DMS153 (cell line): ENCODE data around the gene RAPH1.

Experiments used
- DNase-seq: peaks from one replicate; lab custom pipeline; 2025; lab: John Stamatoyannopoulos, UW

RAPH1 gene

DNA sequence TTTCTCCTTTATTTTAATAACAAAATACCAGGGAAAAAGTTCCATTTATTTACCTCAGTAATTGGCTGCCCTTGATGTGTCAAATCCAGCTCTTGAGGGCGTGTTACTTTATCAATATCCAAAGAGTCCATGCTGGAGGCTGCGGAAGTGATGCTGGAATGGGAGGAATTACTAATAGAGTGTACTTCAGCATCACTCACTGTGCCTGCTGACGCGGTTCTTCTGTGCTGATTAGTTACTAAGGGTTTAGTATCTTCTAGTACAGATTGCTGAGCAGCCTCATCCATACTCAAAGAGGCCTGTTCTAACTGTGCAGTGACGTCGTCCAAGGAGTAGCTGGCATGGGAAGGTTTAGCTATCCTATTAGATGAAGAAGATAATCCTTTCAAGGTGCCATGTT, 45.6 kb downstream of the RAPH1 start:
- no peak for DNase-seq

DNA sequence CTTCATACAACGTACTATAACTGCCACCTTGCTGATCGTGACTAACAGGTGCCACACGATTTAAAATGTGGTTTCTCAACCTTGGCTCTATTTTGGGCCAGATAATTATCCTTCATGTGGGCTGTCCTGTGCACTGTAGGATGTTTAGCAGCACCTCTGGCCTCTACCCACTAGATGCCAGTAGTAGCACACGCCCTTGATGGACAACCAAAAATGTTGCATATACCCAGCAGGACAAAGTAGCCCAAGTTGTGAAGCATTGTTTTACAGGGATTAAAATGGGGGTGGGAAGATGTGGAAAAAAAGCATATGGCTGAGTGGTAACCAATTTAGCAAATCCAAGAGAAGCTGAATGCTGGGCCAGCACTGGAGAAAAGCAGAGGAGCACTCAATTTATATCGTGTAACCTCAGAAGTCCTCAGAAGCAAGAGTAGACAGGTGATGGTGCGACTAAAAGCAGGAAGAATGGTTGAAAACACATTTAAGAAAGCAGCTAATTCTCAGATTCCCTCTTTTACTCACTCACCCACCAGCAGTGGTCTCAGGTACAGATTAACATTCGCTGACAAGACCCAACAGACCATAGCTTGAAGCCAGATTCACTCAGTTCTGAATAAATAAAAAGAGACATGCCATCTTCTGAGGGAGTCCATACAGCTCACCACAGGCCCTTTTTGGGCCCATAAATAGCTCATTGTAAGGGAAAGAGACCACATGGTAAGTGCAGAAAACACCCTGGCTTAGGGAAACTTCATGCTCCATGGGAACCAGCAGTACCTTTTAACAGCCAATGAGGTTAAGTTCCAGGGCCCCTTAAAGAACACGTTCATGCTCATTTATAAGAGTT, 50.6 kb downstream of the RAPH1 start:
- DNase-seq = no peak

DNA sequence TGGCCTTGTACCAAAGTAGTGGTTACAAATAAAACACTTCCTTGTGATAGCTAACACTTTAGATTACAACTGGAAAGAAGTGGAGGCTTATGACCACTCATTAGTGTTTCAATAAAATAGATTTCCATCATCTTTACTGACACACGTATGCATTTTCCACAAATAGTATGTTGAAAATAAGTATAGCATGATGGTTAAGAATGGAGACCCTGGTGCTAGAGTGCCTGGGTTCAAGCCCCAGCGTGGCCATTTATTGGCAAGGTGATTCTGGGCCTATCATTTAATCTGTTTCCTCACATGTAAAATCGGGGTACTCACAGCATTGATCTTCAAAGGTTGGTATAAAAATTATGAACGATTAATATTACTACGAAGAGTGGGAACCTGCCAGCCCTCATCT, 54.5 kb downstream of the RAPH1 start:
- no peak for DNase-seq

DNA sequence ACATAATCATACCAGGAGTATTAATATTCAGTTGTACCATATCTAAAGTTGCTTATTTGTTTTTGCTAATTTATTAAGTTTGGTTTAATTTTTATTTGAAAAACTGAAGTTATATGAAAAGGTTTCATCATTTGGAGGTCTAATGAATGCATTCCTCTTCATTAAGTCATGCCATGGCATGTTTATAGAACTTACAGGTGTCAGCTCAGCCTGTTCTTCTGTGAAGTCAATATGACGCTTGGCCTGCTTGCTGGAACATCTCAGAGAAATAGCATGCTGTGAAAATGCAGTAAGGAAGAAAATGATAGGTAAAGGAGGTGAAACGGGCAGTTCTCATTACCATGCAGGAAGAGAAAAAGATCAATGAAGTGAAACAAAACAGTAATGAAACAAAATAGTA, 58.2 kb downstream of the RAPH1 start:
- DNase-seq = no peak

DNA sequence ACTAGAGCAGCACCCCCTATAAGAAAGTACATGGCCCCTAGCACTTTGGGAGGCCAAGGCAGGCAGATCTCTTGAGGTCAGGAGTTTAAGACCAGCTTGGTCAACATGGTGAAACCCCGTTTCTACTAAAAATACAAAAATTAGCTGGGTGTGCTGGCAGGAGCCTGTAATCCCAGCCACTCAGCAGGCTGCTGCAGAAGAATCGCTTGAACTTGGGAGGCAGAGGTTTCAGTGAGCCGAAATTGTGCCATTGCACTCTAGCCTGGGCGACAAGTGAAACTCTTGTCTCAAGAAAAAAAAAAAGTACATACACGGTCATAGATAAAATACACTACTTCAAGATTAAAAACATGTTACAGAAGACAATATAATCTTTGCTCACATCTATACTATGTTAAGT, 63.8 kb downstream of the RAPH1 start:
- no peak for DNase-seq

DNA sequence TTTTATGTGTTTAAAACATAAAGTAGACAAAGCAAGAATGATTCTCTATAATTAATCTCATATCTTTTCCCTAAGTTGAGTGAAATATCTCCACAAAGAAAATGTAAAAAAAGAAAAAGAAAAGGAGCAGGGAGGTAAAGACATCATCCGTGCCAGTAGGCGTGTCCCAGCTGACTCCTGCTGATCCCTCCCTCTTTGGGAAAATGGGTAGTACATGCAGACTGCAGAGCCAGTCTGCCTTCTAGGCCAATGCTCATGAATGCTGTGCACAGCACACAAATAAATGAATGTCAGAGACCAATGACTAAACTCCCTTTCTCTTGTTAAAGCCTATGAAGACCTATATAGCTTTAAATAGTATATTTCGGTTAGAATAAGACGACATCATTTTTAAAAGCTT, 64.7 kb downstream of the RAPH1 start:
- DNase-seq = no peak

DNA sequence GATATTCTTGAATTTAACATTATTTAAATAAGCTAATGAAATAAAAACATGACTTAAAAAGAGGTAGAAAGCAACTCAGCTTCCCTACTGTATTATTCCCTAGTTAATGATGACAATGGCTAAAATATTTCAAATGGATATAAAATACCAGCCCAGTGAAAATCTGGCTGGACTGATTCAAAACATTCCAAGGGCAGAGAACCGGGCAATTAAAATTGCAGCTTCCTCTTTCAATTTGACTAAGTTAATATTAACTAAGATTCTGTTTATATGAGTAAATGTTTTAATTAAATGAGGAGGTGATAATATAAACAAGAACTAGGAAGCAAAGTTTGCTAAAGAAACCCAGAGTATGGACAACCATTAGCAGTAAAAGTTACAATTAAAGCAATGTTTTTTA, 65.6 kb downstream of the RAPH1 start:
- no peak for DNase-seq

DNA sequence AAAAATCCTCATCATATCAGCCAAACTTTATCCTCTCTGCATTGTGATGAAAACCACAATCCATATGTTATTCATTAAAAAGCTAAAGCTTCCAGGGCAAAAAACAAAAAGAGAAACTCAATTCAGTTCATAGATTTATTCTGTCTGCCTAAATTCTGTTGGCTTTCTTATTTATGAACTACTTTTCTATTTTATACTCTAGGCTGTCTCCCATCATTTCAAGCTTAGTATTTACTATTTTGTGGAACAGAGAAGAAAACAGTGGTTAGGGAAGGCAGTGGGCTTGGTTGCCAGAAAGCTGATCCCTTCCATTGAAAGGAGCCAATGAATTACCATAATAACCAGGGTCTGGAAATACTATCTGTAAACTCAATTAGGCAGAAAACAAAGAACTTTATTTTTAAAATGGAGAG, 71.8 kb downstream of the RAPH1 start:
- no peak for DNase-seq

DNA sequence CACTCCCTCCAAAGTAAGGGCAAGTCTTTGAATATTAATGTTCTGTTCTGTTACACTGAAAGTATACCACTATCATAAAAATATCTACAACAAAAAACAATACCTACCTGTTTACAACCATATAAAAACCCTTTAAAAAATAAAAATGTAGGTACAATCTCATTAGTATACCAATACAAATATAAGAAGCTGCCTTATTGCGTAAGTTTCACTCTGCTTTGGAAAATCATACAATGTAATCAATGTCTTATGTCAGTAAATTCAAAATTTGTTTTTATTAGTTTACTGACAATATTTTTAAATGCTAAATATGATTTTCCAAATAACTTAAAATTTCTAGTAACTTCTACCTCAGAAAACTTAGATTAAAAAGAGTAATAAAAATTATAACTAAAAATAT, 72.8 kb downstream of the RAPH1 start:
- DNase-seq = no peak

DNA sequence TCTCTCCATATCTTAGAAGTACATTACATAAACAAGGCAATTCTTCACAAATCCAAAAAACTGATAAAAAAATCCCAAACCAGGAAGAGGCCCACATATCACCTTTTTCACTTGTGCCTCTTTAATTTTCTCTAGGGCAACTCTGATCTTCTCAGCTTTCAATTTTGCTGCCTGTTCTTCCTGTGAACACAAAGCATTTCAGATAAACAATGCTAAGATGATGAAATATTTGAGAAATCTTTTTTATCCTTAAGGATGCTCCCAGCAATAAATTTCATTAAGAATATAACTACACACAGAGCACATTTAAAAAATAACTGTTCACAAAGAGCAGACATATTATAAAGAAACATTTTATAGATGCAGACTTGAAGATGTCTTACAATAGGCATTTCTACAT, 73.4 kb downstream of the RAPH1 start:
- no peak for DNase-seq

DNA sequence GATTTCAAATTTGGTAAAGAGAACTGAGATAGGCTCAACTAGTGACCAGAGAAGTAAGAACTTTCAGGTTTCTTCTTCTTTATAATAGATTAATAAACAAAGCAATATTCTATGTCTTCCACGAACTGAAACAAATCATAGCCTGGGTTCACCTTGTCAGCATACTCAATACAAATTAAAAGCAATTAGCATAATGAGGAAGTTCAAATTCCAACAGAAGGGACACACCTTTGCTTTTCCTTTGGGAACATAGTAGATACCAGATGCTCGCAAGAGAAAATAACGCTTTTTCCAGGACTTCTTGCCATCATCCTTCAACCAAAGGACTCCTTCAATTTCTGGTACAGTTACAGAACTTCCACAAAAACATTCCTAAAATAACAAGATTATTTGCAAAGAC, 79.9 kb downstream of the RAPH1 start:
- no peak for DNase-seq

DNA sequence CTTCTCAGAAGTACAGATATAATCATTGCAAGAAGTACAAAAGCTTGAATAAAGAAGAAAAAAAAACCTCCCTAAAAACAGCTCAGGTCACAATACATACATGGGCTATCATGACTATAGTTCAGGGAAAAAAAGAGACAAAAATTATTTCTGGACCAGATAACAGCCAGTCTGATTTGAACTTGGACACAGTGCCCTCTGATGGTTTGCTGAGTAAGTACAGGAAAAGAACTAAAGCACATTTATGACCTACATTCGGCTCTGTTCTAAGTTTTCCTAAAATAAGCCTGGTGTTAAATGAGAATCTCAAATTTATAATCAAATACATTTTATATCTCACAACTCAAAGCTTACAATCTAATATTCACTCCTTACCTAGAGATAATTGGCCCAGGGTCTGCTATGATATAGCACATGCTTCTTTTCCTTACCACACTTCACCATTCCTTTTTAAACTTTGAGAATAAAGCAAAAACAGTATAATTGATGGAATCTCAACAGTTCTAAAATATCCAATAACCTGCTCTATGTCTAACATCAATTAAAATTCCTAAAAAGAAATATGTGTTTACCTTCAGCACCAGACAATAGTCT, 81.1 kb downstream of the RAPH1 start:
- DNase-seq = no peak

DNA sequence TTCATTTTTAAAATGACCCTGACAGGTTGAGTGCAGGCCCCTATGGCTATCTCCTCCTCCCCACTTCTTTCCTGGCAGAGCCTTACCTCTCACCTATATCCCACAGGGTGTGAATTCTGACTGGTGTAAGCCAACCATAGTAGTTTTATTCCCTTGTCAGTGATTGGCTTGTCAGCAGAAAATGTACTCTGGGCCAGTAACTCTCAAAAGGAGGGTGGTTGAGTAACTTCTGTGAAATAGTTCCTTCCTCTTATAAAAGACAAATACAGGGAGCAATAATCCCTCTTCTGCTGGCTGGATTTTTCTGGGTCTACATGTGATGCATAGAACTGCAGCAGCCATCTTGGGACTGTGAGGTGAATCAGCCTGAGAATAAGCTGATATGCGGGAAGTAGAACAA, 83.4 kb downstream of the RAPH1 start:
- no peak for DNase-seq

DNA sequence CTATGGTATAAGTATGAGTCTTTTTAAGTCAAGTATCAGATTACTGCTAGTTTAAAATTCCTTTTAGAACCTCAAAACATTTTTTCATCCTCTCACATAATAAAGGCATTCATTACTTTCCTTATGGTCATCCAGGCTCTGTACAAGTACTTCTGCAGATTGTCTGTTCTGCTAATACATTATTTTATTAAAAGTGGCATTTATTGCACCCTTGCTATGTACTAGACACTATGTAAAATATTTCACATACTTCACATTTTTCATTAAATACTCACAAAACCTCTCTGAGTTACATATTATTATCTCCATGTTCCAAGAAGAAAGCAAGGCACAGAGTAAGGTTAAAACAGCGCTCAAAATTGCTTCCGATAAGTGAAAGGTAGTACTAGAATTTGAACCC, 84.1 kb downstream of the RAPH1 start:
- DNase-seq = no peak

DNA sequence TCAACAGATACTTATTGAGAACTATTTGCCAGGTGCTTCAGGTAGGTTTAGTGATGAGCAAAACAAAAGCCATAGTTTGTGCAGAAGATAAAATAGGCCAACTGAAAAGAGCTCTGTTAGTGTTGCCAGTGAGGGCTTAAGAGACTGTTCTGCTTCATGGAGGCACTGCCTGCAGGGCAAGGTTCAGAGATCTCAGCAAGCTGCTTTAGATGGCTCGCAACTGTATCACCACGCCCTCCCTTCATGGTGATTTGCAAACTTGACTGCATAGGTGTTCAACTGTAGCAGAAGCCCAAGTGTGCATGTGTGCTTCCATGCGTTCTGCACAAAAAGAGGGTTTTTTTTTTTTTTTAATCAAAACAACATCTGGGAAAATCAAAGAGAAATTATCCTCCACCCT, 84.5 kb downstream of the RAPH1 start:
- no peak for DNase-seq

DNA sequence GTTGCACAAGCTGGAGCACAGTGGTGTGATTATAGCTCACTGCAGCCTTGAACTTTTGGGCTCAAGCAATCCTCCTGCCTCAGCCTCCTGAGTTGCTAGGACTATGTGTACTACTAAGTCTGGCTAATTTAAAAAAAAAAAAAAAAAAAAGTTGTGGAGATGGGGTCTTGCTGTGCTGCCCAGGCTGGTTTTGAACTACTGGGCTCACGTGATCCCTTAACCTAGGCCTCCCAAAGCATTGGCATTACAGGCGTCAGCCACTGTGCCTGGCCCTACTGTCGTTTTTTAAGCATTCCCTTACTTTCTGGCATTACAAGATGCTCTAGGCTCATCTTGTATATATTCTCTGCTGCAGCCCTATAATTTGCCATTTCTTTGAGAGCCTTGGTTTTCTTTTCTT, 88.3 kb downstream of the RAPH1 start:
- no peak for DNase-seq

DNA sequence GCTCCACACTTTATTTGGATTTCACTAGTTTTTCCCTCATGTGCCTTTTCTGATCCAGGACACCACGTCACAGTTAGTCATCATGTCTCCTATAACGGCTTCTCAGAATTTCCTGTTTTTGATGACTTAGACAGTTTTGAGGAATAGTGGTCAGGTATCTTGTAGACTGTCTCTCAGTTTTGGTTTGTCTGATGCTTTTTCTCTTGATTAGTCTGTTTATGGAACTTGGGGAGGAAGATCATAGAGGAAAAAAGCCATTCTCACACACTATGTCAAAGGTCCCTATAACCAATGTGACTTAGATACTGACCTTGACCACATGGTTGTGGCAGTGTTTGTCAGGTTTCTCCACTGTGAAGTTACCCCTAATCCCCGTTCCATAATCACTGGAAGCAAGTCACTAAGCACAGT, 89.0 kb downstream of the RAPH1 start:
- DNase-seq = no peak

DNA sequence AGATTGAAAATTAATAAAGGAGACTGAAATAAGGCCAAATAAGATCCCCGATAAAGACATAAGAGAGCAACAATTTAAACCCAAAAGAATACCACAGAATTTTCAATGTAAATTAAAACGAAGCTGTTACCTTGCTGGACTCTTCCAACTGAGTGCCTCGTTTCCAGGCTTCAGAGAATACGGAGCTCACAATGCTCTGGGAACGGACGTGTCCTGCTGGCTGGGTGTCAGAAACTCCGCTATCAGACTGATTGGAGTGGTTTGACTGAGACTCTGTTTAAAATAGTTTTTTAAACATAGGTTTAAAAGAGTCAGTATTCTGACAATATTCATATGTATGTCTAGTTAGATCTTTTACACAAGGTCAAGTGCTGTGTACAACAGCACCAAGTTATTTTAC, 90.4 kb downstream of the RAPH1 start:
- no peak for DNase-seq

DNA sequence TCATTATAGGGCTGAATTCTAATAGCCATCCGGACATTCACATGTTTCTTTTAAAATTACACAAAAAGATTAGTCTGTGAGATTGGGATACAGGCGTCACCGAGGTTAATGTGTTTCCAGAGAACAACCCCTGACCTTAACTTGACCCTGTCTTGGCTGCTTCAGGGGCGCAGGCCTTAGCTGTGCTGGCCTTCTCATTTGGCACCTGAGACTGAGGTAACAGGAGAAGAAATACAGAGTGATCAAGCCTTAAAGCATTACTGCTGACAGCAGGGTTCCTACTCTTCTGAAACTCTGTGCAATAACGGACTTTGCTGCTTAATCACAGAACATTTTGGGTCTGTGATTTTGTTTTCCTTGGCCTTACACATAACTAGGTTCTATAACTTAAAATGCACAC, 92.6 kb downstream of the RAPH1 start:
- DNase-seq = no peak

DNA sequence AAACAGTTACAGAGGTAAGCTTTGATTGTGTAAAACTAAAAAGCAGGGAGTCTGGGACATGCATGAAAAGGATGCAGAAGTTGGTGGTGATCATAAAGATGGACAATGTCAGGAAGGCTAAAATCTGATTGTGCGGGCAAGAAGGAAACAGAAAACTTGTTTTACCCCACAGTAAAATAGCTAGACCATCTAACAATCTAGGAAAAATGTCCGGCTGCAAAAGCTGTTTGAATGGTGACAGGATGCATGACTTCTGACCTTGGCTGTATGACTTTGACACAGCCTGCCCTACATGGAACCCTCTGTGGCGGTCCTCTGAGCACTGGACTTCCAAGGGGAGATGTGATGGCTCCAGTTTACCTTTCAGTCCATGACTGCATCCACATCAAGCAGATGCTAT, 93.6 kb downstream of the RAPH1 start:
- no peak for DNase-seq

DNA sequence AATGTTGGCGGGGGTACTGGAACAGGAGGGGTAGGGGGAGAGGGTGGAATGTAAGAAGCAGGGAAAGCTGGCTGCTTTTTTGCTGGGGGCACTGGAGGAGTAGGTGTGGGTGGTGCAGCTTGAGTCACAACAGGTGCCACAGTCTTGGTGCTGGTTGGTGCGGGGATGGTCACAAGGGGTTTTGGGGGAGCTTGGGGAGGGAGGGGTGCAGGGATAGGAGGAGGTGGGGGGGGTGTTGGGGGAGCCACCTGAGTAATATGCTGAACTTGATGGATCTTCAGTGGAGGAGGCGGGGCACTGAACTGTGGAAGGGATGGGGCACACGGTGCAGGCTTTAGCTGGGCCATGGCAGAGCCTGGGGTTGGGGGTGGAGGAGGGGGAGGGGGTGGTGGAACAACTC, 94.4 kb downstream of the RAPH1 start:
- DNase-seq = no peak

DNA sequence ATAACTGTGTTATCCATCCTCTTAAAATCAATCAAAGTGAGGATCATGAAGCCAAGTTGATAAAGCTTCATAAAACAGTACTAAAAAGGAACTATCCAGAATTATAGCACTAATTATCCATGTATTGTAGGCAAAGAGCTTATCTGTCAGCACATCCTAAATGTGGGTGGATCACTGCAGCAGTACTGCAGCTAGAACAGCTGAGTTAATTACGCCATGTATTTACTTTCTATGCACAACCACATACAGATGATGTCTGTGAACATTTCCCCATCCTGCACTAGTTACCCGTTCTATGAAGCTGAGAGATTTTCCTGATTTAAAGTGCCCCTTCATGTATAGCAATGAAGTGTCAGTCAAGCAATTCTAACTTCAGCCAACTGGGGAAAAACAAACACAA, 96.6 kb downstream of the RAPH1 start:
- DNase-seq = no peak

DNA sequence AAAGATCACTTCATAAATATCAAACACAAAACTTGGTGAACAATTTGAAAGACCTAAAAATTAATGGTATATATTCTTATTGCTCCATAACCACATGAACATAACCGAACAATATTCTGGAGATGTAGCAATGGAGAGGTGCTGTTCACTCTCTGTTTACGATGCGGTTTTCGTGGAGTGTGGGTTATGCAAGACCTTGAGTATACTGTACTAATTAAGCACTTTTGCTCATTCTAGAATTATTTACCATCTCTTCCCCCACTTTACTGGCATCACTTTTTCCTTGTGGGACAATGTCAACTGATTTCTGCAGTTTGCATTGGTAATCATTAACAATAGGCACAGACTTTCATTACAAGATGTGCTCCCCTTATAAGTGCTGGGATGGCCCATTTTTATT, 97.6 kb downstream of the RAPH1 start:
- no peak for DNase-seq

DNA sequence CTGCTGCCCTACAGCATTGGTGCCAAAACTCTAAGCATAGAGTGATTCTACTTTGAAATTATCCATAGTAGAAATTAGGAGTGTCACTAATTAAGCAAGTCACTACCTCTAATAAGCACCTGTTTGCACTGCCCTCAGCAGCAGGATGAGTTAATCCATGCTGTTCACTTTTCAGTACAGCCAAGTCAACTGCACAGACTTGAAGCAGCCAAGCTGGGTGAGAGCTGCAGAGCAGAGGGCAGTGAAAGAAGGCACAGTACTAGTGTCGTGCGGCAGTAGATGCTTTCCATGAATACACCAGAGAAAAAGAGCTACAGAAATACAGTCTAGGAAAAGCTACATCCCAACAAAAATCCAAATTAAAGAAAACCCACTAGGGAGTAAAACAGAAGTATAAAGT, 98.6 kb downstream of the RAPH1 start:
- no peak for DNase-seq
